DLD1 (cell line): ENCODE measurements around the gene SOD2.
"Not testable (repeated sequence)": the region's sequence is repeated elsewhere in the genome, so short reads cannot be mapped to it uniquely, and the experiment has no call there.

Source experiments
- in situ Hi-C: cut with HindIII; loops from 2 replicates; pipeline ENCODE4 v1.10.0; 2017; ENCODE audit warnings: low sequenced_read_pairs

The SOD2 gene

DNA sequence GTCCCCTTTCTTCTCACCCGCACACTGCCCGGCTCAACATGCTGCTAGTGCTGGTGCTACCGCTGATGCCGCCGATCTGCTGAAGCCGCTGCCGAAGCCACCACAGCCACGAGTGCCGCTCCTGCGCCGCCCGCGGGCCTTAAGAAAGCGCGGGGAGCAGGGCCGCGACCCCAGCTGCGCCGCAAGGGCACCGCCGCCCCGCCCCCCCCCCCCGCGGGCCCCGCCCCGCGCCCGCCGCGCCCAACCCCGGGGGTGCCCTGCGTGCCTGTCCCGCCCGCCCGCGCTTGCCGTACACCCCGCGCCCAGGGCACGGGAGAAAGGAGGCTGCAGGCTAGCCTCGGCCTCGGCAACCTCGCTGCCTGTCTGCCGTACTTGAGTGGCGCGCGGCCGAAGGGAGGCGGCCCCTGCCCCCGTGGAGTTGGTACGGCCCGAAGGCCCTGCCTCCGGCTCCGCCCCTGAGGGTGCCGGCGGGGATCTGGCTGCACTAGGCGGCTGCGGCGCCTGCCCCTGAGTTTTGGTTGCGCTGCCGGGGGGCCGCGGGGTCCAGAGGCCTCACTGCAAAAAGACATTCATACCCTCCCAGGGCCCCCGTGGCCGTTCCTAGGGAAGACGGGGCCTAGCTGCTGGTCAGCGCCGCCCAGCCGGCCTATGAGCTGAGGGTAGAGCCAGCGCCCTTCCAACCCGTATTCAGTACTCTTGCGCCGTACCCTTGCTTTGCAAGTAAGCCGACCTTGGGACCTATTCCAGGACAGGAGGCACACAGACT lies at the start of gene SOD2:
Gene SOD2, minus strand, starts transcription at position 114 of the 766 bp plus-strand sequence. Its CDS starts 74 bp downstream, at position 40.
- in situ Hi-C loops: no loop called here

DNA sequence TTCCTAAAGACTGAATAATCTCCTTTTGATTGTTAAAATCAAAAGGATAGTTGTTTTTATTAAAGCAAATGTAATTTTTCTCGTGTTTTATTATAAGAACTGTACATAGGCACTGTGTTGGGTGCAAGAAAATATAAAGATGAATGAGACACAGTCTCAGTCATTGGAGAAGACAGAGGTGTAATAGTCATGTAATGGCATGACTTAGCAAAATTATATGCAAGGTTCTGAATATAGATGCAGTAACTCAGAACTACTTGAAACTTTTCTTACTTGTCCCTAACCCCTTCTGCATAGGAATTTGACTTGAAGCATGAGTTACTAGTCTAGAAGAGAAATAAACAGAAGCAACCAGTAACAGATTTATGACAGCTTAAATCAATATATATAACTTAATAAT lies 49.1 kb upstream of the SOD2 start:
- in situ Hi-C loops: no loop called here

DNA sequence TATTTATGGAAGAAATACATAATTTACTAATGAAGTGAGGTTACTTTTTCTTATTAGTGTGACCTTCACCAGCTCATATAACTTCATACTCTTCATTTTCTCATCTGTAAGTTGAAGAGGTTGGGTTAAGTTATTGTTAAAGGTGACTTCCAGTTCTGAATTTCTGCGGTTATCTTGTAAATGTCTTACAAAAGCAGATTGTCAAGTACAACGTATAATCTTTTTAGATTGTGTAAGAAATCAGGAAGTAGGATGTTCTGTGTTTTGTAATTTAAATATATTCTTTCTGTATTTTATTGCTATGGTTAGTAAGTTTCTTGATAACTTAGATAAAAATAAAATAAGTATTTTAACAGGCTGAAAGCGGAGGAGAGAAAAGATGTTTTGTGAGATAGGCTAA lies 46.3 kb upstream of the SOD2 start:
- in situ Hi-C loops: no loop called here

DNA sequence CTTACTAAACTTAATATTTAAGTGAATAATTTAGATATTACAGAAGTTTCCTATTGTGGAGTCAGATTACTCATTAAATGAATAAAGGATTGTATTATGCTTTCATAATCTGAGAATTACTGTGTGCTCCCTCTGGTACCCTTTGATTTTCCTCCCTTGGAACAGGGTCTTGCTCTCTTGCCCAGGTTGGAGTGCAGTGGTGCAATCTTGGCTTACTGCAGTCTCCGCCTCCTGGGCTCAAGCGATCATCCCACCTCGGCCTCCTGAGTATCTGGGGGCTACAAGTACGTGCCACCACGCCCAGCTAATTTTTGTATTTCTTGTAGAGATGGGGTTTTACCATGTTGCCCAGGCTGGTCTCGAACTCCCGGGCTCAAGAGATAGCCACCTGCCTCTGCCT lies 43.9 kb upstream of the SOD2 start:
- in situ Hi-C loops: no loop called here

DNA sequence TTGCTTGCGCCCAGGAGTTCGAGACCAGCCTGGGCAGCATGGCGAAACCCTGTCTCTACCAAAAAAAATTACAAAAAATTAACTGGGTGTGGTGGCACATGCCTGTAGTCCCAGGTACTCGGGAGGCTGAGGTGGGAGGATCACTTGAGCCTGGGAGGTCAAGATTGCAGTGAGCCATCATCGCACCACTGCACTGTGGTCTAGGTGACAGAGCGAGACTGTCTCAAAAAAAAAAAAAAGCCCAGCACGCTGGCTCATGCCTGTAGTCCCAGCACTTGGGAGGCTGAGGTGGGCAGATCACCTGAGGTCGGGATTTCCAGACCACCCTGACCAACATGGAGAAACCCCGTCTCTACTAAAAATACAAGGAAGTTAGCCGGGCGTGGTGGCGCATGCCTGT lies 40.4 kb upstream of the SOD2 start:
- in situ Hi-C loops: not testable (repeated sequence)

DNA sequence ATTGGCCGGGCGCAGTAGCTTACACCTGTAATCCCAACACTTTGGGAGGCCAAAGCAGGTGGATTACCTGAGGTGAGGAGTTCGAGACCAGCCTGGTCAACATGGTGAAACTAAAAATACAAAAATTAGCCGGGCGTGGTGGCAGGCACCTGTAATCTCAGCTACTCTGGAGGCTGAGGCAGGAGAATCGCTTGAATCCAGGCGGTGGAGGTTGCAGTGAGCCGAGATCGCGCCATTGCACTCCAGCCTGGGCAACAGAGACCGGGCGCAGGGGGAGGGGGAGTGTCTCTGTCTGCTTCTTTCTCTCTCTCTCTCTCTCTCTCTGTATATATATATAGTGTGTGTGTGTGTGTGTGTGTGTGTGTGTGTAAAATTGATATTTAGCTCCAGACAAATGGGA lies 39.5 kb upstream of the SOD2 start:
- in situ Hi-C loops: not testable (repeated sequence)

DNA sequence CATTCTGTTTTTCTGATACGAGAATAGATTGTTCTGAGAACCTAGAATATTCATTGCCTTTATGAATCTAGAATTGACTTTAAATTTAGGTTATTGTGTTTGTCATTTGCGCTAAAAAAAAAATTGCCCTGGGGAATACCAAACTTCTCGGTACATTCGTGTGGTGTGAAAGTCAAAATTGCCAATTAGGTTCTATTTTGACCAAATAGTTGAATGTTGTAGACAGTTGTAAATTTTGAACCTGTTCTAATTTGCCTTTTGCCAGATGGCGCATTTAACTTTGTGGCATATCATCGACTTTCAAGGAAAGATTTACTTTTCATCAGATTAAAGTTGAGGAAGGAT lies 37.3 kb upstream of the SOD2 start:
- in situ Hi-C loops: no loop called here

DNA sequence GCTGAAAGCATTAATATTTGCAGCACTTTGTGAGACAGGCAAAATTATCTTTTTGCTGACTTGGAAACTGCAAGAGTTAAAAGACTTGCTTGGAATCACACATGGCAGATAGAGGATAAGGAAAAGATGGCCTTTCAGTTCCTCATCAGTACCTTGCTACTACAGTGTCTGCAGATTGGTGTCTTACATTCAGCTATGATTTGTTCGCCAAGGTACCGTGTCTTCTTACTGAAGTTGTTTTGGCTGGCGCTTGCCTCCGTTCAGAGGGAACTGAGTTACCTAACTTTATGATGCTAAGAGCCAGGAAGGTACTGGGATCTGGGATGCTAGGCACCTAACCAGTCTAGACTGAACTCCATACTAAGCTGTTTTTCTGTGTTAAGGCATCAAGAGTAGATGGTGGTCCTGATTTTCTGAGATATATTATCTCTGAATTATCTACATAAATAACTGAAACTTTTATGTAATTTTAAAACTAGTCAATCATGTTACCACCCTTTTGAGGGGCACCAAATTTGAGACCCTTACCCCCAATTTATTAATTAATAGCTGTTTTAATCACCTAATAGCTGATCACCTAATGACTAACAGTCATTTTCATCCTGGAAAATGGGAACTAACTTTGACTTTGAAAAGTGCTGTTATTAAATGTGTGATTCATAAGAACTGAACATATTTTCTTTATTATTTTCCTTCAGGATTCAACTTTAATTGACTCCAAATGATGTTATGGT lies 36.7 kb upstream of the SOD2 start:
- in situ Hi-C loops: no loop called here

DNA sequence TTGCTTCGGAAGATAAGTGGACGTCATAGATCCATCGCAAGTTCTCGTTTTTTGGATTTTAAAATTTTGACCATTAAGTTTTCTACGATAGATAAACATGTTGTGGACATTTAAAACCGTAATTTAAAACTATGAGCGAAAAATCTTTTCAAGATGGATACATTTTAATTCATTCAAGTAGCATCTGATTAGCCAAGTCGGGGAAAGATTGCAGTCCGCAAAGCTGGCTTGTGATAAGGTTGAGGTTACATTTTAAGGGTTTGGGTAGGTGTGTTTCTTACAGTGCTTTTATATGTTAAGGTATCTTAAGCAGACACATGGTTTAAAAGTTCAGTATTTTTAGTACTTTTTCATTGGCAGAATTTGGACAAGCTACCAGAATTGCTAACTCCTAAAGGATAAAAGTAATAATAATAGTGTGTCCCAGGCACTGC lies 35.5 kb upstream of the SOD2 start:
- in situ Hi-C loops: no loop called here

DNA sequence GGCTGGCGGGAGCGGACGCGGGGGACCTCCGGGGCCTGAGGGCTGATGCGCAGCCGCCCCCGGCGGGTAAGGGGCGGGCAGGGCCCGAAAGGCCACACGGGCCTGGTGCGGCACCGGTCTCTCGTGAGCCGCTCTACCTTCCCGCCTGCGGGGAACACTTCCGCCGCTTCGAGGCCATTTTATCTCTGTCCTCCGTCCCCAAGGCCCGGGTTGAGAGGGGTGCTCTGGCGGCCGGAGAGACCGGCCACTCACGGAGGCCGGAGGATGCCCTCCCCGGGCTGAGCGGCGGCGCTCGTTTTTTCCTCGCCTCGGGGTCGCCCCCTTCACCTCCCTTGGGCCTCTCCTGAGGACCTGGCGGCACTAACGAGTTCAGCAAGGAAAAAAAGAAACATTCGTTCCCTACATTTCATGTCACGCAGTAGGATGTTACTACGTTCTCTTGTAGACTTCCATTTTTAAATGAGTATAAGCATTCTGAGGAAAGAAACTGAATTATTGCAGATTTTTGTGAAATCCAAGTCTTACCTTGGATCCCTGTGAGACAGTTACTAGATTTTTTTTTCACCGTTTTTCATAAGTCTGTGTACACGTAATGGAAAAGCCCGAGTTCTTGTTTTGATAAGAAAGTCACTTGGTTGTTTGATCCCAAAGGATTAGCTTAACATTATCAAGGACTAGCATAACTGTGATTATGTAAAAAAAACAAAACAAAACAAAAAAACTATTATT lies 34.8 kb upstream of the SOD2 start:
- in situ Hi-C loops: no loop called here

DNA sequence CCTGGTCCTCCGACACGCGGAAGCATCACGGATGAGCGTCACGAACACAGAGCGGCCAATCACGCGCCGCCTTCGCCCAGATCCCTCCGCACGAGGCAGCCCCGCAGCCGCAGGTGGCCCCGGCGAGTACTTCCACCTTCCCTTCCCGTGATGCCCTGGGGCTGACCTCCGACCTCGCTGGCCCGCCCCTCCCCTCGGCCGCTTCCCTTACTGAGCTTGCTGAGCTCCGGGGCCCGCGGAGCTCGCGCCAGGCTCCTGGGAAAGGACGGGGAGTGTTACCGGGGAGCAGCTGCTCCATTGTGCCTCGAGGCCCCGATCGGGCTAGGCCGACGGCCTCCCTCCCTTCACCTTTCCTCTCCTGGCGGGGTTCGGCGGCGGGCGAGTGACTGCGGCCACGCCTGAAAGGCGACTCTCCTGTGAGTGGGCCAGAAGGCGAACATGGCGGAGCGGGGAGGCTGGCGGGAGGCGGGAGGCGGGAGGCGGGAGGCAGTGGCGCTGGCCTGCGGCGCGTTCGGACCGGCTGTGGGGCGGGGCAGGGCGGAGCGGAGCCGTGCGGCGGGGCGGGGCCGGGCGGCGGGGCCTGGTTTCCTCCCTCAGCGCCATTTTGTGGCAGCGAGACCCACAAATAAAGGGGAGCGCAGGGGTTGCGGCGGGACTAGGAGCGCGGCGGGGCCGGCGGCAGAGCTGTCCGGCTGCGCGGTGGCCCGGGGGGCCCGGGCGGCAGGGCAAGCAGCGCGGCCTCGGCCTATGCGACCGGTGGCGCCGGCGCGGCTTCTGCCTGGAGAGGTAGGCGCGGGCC lies 34.1 kb upstream of the SOD2 start, which contains the start of gene WTAP:
Gene WTAP, plus strand, starts transcription at position 589 of the 799 bp plus-strand sequence. CDS start 8,760 bp downstream, outside the sequence.
- in situ Hi-C loops: no loop called here

DNA sequence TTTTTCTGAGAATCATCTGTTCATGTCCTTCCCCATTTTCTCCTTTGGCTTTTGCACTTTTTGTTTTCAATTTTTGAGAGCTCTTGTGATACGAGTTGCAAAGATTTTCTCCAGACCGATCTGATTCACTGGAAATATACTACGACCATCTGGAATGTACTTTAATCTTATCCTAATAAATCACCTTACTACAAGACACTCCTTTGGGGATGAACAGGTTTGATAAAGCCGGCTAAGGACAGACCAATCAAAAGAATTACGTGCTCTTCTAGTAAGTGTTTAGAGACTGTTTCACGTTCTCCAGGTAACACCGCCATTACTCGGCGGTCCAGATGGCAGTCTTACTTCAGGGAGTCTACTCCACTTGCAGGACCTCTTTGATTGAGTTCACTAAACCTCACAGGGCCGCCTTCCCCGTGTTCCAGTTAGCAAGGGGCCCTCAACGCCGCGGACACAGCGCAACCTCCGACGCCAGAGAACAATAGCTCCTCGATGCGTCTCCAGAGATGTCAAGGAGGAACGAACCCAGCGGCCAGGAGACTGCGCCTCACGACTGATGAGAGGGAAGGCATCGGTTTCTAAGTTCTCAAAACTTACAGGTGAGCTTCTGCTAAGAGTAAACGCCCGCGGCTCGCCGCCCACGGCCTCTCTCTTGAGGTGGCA lies 33.3 kb upstream of the SOD2 start:
- in situ Hi-C loops: no loop called here

DNA sequence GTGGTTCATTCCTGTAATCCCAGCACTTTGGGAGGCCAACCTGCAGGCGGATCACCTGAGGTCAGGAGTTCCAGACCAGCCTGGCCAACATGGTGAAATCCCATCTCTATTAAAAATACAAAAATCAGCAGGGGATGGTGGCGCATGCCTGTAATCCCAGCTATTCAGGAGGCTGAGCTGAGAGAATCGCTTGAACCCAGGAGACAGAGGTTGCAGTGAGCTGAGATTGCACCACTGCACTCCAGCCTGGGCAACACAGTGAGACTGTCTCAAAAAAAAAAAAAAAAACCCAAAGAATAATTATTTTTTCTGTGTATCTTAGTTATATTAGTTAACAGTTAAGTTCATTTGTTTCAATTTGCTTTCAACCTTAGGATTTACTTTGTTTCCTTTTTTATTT lies 32.2 kb upstream of the SOD2 start:
- in situ Hi-C loops: not testable (repeated sequence)

DNA sequence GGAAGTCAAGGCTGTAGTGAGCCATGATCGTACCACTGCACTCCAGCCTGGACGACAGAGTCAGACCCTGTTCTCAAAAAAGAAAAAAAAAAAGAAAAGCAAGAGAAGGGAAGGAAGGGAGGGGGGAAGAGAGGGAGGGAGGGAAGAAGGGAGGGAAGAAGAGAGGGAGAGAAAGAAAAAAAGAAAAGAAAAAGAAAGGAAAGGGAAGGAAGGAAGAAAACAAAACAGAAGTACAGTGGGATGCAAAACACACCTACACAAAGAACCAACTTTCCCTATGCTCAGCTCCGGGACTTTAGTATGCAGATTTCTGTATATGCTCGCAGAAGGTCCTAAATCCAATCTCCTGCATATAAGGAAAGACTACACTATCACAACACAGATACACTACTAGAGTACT lies 31.7 kb upstream of the SOD2 start:
- in situ Hi-C loops: no loop called here

DNA sequence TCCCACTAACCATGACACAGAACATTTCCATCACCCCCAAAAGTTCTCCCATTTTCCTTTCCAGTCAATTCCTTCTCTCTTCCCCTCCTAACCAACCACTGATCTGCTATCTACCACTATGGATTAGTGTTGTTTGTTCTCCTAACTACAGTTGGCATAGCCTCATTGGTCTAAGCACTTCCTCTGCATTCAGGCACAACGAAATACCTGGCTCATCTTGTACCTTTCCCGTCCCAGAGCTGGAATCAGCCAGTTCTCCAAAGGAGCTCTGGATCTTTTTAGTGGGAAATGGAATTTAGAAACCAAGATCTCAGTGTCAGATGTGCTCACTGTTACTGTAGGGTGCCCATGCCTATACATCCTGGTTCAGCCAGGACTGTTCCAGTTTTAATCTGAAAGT lies 30.2 kb upstream of the SOD2 start:
- in situ Hi-C loops: no loop called here

DNA sequence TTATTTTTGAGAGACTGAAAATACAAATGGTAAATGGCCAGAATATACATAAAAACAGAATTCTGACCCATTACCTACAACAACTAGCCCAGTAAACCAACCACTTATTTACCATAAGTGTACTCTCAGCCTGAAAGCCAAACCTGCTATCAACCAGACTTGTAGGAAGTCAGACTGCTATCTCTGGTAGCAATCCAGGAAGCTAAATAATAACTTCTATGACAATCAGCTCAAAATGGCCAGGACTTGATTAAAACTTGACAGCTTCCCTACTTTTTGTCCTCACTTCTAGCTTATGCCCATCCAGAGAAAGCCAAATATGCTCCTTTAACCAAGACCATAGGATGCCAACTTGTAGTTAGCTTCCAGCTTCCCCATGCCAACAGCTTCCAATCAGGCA lies 29.6 kb upstream of the SOD2 start:
- in situ Hi-C loops: no loop called here

DNA sequence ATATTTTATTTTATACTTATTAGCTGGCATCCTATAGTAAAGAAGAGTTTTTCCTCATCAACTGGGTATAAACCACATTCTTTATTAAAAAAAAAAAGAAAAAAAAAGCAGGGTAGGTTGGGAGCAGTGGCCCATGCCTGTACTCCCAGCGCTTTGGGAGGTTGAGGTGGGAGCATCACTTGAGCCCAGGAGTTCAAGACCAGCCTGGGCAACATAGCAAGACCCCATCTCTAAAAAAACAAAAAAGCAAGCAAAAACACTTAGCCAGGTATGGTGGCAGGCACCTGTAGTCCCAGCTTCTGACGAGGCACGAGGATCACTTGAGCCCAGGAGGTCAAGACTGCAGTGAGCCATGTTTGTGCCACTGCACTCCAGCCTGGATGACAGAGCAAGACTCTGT lies 28.9 kb upstream of the SOD2 start:
- in situ Hi-C loops: not testable (repeated sequence)

DNA sequence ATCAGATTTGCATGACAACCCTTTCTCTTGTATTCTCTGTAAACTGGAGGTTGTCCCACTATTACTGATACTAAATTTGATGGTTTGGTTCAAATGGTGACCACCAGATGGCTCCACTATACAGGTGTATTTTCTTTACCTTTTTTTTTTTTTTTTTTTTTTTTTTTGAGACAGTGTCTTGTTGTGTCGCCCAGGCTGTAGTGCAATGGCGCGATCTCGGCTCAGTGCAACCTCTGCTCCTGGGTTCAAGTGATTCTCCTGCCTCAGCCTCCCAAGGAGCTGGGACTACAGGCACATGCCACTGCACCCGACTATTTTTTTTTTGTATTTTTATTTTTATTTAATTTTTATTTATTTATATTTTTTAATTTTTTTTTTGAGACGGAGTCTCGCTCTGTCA lies 27.7 kb upstream of the SOD2 start:
- in situ Hi-C loops: no loop called here

DNA sequence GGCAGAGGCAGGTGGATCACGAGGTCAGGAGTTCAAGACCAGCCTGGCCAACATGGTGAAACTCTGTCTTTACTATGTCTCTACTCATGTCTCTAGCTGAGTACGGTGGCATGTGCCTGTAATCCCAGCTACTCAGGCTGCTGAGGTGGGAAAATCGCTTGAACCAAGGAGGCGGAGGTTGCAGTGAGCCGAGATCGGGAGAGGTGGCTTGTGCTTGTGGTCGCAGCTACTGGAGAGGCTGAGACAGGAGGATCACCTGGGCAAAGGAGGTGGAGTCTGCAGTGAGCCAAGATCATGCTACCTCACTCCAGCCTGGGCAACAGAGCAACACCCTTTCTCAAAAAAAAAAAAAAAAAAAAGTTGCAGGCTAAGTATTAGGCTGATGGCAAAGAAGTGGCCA lies 26.2 kb upstream of the SOD2 start:
- in situ Hi-C loops: no loop called here

DNA sequence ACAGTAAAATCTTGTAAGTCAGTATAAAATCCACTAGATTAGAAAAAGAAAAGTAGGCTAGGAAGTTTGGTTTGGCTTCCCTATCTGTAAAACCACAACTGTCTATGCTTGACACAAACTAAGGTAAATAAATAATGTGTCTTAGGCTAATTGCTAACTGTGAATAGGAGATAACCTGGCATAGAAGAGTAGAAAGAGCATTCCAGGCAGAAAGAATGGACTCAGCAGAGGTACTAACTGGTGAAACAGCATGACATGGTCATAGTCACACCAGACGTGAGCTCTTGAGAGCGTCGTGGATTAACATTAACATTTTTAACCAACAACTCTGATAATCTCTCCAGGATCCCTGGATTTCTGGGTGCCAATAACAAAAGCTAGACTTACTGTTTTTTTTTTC lies 25.6 kb upstream of the SOD2 start:
- in situ Hi-C loops: no loop called here
